Ishikawa (cell line): ENCODE data around the gene NPM3.

ENCODE experiments used
- CREB1 ChIP-seq: IDR thresholded peaks from 2 replicates; pipeline ENCODE4 v1.6.1; 2012; ENCODE audit warnings: low read depth
- TCF12 ChIP-seq: IDR thresholded peaks from 2 replicates; pipeline ENCODE4 v1.6.1; 2012; ENCODE audit warnings: low read depth
- YY1 ChIP-seq: IDR thresholded peaks from 2 replicates; pipeline ENCODE4 v1.6.1; 2012; ENCODE audit warnings: low read depth
- TF ChIP-seq, protein P1 (sequence below): IDR thresholded peaks from 2 replicates; pipeline ENCODE4 v1.6.1; 2012
- TF ChIP-seq, protein P2 (sequence below): IDR thresholded peaks from 2 replicates; pipeline ENCODE4 v1.6.1; 2012

DNA sequence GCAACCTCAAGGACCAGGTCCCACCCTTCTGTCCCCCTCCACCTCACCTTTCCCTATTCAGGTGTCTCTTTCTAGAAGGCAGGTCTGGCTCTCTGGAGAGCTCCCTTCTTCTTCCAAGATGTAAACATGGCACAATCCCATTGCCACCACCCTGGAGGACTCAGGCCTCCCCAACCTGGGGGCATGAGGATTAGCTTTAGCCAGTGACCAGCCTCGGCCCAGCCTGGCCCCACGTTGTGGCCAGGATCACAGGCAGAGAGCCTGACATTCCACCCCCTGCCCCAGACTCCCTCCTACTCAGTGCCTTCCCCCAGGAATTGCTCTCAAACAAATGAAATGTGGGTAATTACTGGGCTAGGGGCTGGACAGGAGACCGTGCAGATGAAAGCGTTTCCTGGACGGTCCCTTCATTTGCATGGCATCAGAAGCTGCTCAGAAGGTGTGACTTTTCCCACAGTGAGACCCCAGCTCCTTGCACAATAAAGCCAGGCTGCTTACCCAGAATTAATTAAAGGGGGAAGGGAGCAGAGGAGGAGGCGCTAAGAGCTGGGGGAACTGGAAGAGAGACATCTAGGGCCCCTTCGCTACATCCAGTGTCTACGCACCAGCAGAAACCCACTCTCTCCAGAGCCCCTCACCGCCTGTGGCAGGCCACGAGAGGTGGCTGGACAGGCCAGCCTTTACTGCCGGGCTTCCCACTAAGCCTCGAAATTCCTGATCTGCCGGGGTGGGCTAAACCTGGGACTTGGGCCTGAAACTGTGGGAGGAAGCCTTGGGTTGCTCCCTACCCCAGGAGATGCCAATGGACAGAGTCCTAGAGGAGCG, 15.1 kb downstream of the NPM3 start:
- TF ChIP-seq CREB1 (no peak), YY1 (no peak), TCF12 (no peak)
- TF ChIP-seq, protein P1, sequence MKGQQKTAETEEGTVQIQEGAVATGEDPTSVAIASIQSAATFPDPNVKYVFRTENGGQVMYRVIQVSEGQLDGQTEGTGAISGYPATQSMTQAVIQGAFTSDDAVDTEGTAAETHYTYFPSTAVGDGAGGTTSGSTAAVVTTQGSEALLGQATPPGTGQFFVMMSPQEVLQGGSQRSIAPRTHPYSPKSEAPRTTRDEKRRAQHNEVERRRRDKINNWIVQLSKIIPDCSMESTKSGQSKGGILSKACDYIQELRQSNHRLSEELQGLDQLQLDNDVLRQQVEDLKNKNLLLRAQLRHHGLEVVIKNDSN, result no peak
- TF ChIP-seq, protein P2, sequence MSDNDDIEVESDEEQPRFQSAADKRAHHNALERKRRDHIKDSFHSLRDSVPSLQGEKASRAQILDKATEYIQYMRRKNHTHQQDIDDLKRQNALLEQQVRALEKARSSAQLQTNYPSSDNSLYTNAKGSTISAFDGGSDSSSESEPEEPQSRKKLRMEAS, result no peak
